Neural cell (in vitro differentiated cells): ENCODE measurements around the gene ARHGAP29. TPM values are rescaled to one million over a fixed set of nuclear protein-coding genes. Genes with fewer than 3 reads are reported as not detected.

Experiments used
- H2AFZ ChIP-seq: fragments of 200-600, 300-800 bp; sonication (generic), shearing (Covaris generic); 2 replicates; pipeline ENCODE4 v1.6.0; 2014; ENCODE audit warnings: low read depth, mild to moderate bottlenecking, antibody characterized with exemption, low read length, moderate library complexity
- H3F3A ChIP-seq: fragments of 200-600 bp; shearing (Covaris generic); 2 replicates; pipeline ENCODE4 v1.6.1; 2016; ENCODE audit warnings: mild to moderate bottlenecking, moderate library complexity, mixed read lengths, antibody characterized with exemption, low read length; ENCODE audit not compliant: insufficient read depth, poor library complexity, severe bottlenecking
- H3K27ac ChIP-seq: fragments of 200-600, 300-800 bp; sonication (generic), shearing (Covaris generic); 2 replicates; pipeline ENCODE4 v1.5.1; 2014; ENCODE audit warnings: mild to moderate bottlenecking, low read length, moderate library complexity
- H3K27me3 ChIP-seq: fragments of 300-800, 200-600 bp; sonication (generic), shearing (Covaris generic); 2 replicates; pipeline ENCODE4 v1.6.0; 2014; ENCODE audit warnings: mild to moderate bottlenecking, low read depth, low read length, moderate library complexity; ENCODE audit not compliant: insufficient read depth
- H3K36me3 ChIP-seq: fragments of 300-800, 200-600 bp; sonication (generic), shearing (Covaris generic); 2 replicates; pipeline ENCODE4 v1.5.1; 2014; ENCODE audit warnings: mild to moderate bottlenecking, antibody characterized with exemption, low read length, moderate library complexity; ENCODE audit not compliant: insufficient read depth
- H3K4me2 ChIP-seq: fragments of 300-800, 200-600 bp; sonication (generic), shearing (Covaris generic); 2 replicates; pipeline ENCODE4 v1.6.0; 2014; ENCODE audit warnings: mild to moderate bottlenecking, low read length
- H3K4me3 ChIP-seq: fragments of 300-800, 200-600 bp; sonication (generic), shearing (Covaris generic); 2 replicates; pipeline ENCODE4 v1.5.1; 2014; ENCODE audit warnings: mild to moderate bottlenecking, low read length, moderate library complexity
- H3K79me2 ChIP-seq: fragments of 200-600 bp; shearing (Covaris generic); replicated peaks from 2 replicates; pipeline ENCODE4 v1.6.0; 2014; ENCODE audit warnings: mild to moderate bottlenecking, low read length, moderate library complexity; ENCODE audit not compliant: insufficient read depth
- H3K9ac ChIP-seq: fragments of 300-800, 200-600 bp; sonication (generic), shearing (Covaris generic); 2 replicates; pipeline ENCODE4 v1.6.1; 2016; ENCODE audit warnings: mild to moderate bottlenecking, low read length, mixed read lengths
- H3K9me2 ChIP-seq: fragments of 200-600 bp; shearing (Covaris generic); 2 replicates; pipeline ENCODE4 v1.6.1; 2016; ENCODE audit warnings: mild to moderate bottlenecking, low read length, mixed read lengths; ENCODE audit not compliant: insufficient read depth
- H3K9me3 ChIP-seq: fragments of 200-600, 300-800 bp; sonication (generic), shearing (Covaris generic); 2 replicates; pipeline ENCODE4 v1.6.1; 2016; ENCODE audit warnings: mild to moderate bottlenecking, mixed run types, low read length, moderate library complexity, mixed read lengths
- H4K20me1 ChIP-seq: fragments of 200-600 bp; shearing (Covaris generic); 2 replicates; pipeline ENCODE4 v1.6.1; 2016; ENCODE audit warnings: mild to moderate bottlenecking, mixed run types; ENCODE audit not compliant: insufficient read depth
- EP300 ChIP-seq: fragments of 450-650 bp; conservative IDR thresholded peaks from 2 replicates; pipeline ENCODE4 v1.6.1; 2014; ENCODE audit warnings: antibody characterized with exemption, mild to moderate bottlenecking, moderate library complexity; ENCODE audit not compliant: poor library complexity, severe bottlenecking
- EZH2 ChIP-seq: fragments of 200-600, 300-800 bp; shearing (Covaris generic), sonication (generic); IDR thresholded peaks from 2 replicates; pipeline ENCODE4 v1.6.1; 2014; ENCODE audit warnings: antibody characterized with exemption, low read length, borderline replicate concordance, mild to moderate bottlenecking; ENCODE audit not compliant: insufficient read depth, poor library complexity, severe bottlenecking
- MXI1 ChIP-seq: fragments of 450-650 bp; conservative IDR thresholded peaks from 2 replicates; pipeline ENCODE4 v1.6.1; 2014; ENCODE audit warnings: antibody characterized with exemption, mild to moderate bottlenecking; ENCODE audit not compliant: poor library complexity, severe bottlenecking
- POLR2AphosphoS5 ChIP-seq: IDR thresholded peaks from 2 replicates; pipeline ENCODE4 v1.6.1; 2012
- RAD21 ChIP-seq: fragments of 450-650 bp; conservative IDR thresholded peaks from 2 replicates; pipeline ENCODE4 v1.6.1; 2014; ENCODE audit warnings: antibody characterized with exemption, mild to moderate bottlenecking, moderate library complexity
- SMC3 ChIP-seq: fragments of 450-650 bp; conservative IDR thresholded peaks from 2 replicates; pipeline ENCODE4 v1.6.1; 2014; ENCODE audit warnings: antibody characterized with exemption, mild to moderate bottlenecking, moderate library complexity; ENCODE audit not compliant: poor library complexity
- TAF1 ChIP-seq: IDR thresholded peaks from 2 replicates; pipeline ENCODE4 v1.6.1; 2012; ENCODE audit warnings: low read depth
- polyA plus RNA-seq: library from polyadenylated mRNA; depleted of rRNA; stranded (reverse); fragments of >200 nt; gene quantifications from 2 replicates; pipeline ENCODE4 v1.2.3, GENCODE V29; 2014
- TF ChIP-seq, protein P1 (sequence below): fragments of 450-650 bp; IDR thresholded peaks from 2 replicates; pipeline ENCODE4 v1.5.1; 2014; ENCODE audit warnings: antibody characterized with exemption, mild to moderate bottlenecking, moderate library complexity; ENCODE audit not compliant: poor library complexity, severe bottlenecking
- TF ChIP-seq, protein P2 (sequence below): IDR thresholded peaks from 2 replicates; pipeline ENCODE4 v1.6.1; 2012; ENCODE audit warnings: borderline replicate concordance

ARHGAP29 gene
- polyA plus RNA-seq, 1 donor from 2014 or later, result 1.2 TPM

DNA sequence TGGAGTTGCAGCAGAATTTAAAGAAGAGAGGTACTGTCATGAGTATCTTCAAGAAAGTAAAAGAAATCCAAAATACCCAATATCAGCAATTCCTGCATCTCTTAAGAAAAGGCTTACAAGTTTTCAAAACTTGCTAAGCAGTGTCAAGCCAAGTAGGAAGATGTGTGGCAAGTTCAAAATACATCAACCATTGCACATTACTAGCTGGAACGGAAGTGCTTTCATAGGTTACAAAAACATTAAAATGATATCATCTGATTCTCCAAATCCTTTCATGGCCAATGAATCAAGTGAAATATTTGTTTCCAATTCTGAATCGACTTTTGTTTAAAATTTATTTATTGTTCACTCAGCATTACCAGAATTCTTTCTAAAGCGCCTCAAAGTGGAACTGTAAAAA lies 110.7 kb downstream of the ARHGAP29 start:
- Histone ChIP-seq H3F3A (no peaks in the 10 kb centered on the region), H3K9me3 (no peaks in the 10 kb centered on the region), H3K9ac (no peak overlapping the region), H3K27ac (no peak overlapping the region), H3K79me2 (no peaks in the 10 kb centered on the region), H3K4me3 (no peak overlapping the region), H2AFZ (no peak overlapping the region), H3K36me3 (no peaks in the 10 kb centered on the region), H3K4me2 (no peak overlapping the region), H4K20me1 (no peaks in the 10 kb centered on the region), H3K9me2 (no peaks in the 10 kb centered on the region), H3K27me3 (no peaks in the 10 kb centered on the region)
- TF ChIP-seq TAF1 (no peak), POLR2AphosphoS5 (no peak), MXI1 (no peak), EZH2 (no peak), EP300 (no peak), RAD21 (no peak), SMC3 (no peak)
- TF ChIP-seq, protein P1, sequence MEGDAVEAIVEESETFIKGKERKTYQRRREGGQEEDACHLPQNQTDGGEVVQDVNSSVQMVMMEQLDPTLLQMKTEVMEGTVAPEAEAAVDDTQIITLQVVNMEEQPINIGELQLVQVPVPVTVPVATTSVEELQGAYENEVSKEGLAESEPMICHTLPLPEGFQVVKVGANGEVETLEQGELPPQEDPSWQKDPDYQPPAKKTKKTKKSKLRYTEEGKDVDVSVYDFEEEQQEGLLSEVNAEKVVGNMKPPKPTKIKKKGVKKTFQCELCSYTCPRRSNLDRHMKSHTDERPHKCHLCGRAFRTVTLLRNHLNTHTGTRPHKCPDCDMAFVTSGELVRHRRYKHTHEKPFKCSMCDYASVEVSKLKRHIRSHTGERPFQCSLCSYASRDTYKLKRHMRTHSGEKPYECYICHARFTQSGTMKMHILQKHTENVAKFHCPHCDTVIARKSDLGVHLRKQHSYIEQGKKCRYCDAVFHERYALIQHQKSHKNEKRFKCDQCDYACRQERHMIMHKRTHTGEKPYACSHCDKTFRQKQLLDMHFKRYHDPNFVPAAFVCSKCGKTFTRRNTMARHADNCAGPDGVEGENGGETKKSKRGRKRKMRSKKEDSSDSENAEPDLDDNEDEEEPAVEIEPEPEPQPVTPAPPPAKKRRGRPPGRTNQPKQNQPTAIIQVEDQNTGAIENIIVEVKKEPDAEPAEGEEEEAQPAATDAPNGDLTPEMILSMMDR, result no peak
- TF ChIP-seq, protein P2, sequence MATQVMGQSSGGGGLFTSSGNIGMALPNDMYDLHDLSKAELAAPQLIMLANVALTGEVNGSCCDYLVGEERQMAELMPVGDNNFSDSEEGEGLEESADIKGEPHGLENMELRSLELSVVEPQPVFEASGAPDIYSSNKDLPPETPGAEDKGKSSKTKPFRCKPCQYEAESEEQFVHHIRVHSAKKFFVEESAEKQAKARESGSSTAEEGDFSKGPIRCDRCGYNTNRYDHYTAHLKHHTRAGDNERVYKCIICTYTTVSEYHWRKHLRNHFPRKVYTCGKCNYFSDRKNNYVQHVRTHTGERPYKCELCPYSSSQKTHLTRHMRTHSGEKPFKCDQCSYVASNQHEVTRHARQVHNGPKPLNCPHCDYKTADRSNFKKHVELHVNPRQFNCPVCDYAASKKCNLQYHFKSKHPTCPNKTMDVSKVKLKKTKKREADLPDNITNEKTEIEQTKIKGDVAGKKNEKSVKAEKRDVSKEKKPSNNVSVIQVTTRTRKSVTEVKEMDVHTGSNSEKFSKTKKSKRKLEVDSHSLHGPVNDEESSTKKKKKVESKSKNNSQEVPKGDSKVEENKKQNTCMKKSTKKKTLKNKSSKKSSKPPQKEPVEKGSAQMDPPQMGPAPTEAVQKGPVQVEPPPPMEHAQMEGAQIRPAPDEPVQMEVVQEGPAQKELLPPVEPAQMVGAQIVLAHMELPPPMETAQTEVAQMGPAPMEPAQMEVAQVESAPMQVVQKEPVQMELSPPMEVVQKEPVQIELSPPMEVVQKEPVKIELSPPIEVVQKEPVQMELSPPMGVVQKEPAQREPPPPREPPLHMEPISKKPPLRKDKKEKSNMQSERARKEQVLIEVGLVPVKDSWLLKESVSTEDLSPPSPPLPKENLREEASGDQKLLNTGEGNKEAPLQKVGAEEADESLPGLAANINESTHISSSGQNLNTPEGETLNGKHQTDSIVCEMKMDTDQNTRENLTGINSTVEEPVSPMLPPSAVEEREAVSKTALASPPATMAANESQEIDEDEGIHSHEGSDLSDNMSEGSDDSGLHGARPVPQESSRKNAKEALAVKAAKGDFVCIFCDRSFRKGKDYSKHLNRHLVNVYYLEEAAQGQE, result no peak

DNA sequence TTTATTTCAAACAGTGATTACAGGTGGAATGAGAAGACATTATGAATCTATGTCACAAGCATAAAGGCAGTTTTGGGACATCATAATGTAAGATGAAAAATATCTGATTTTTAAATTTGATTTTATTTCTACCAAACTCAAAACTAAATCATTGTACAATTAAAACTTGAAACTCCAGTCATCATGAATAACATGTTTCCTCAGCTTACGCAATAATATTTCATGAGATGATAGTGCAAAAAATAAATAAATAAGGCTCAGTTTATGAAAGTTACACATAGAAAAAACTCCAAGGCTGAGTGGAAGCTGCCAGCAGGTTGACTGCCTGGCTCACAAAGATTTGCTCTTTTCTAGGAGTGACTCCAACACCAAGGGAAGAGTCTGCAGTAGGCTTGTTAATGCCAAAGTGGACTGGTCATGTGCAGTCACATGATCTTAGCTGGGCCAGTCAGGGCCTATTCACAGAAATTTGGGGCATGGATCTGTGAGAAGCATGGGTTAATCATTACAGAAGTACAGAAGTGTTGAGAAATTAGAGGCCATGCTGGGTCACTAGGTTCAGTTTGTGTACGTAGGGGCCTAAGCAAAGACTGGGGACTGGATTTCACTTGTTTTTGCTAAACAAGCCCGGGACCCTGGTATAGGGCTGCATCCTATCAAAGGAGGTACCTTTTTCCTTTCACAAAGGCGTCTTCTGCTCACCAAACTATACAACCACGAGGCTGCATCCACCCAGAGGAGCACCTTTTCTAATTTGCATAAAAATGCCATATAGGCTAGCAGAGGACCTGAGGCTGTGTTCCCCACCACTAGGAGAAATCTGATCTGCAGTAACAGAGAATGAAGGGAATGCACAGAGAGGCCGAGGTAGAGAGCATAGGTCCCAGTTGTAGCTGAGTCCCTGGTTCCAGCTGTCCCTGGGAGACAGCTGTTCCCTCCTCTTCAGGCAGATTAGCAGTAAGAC lies 111.6 kb downstream of the ARHGAP29 start:
- no peaks in the 10 kb centered on the region for H3K9me2 ChIP-seq
- H3K27me3 ChIP-seq, result no peaks in the 10 kb centered on the region
- H3K36me3 ChIP-seq, result no peaks in the 10 kb centered on the region
- H3K9me3 ChIP-seq, result no peaks in the 10 kb centered on the region
- no peaks in the 10 kb centered on the region for H3K79me2 ChIP-seq
- no peak overlapping the region for H3K9ac ChIP-seq
- H2AFZ ChIP-seq, result no peak overlapping the region
- H3K4me3 ChIP-seq, result no peak overlapping the region
- no peaks in the 10 kb centered on the region for H3F3A ChIP-seq
- no peak overlapping the region for H3K27ac ChIP-seq
- TF ChIP-seq EP300, result no peak
- H4K20me1 ChIP-seq, result no peaks in the 10 kb centered on the region
- H3K4me2 ChIP-seq, result no peak overlapping the region
